Activated T-cell treated with anti-CD3 and anti-CD28 coated beads, Interleukin-2, amount 50 U/mL, for 4 hours (primary cell): ENCODE data around the gene SLC22A31. TPM values are rescaled to one million over a fixed set of nuclear protein-coding genes. Genes with fewer than 3 reads are reported as not detected.

ENCODE experiments used
- ATAC-seq, 2 donors: fragments of 200-7000 bp; cut with Tn5 transposase; one replicate each; pipeline ENCODE4 v1.10.0; 2021
- DNase-seq: peaks from one replicate; pipeline ENCODE4 v3.0.0-alpha.2; 2020
- H3K27me3 Mint-ChIP-seq: one replicate; pipeline ENCODE4 v1.8.0; 2021; ENCODE audit warnings: low read depth, mixed read lengths
- H3K36me3 Mint-ChIP-seq: one replicate; pipeline ENCODE4 v1.8.0; 2022; ENCODE audit warnings: mixed read lengths; ENCODE audit not compliant: insufficient read depth
- H3K4me1 Mint-ChIP-seq: one replicate; pipeline ENCODE4 v1.8.0; 2021; ENCODE audit warnings: low read depth, mixed read lengths
- H3K4me3 Mint-ChIP-seq: one replicate; pipeline ENCODE4 v1.8.0; 2021; ENCODE audit warnings: mild to moderate bottlenecking, moderate library complexity, mixed read lengths
- H3K9me3 Mint-ChIP-seq: one replicate; pipeline ENCODE4 v1.8.0; 2021; ENCODE audit warnings: mixed read lengths
- total RNA-seq, 3 donors: library from RNA; stranded (reverse); gene quantifications; one replicate each; pipeline ENCODE4 v1.2.1, GENCODE V29; 2021

SLC22A31 gene
- total RNA-seq, 3 donors from 2014 or later, result 0.49 to 0.66 (median 0.56) TPM

DNA sequence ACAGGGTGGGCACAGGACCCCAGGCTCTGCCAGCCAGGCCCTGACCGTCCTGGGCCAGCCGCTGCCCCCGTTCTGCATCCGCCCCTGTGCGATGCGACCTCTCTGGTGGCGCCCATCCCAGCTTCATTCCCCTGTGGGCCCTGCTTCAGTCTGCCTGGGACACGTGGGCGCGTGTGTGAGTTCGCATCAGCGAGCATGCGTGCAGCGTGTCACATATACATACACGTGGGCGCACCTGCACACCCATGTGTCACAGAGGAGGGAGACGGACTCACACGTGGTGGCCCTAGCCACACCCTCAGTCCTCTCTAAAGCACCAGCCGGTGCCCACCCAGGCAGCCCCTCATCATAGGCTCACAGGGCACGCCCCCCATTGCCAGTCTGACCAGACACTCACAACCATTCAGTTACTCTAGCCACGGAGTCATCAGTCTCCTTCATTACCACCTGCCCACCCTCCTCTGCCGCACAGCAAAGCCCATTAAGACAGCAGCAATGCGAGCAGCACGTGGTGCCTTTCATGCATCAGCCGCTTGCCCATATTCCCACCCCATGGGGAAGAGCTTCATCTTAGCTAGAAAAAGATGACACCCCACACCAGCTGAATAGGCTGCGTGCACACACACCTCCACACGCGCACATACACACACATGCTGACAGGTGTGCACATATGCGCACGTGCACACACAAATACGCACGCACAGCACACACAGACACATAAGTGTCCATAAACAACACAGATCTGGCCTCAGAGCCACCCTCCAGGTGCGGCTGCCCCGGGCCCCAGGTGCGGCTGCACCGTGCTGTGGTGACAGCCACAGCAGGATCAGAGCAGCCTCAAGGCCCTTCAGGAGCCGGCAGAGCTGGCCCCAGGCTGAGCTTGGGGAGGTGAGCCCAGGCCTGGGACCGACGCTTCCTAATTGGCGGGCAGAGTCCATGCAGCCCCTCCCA is 38.3 kb downstream of the SLC22A31 start:
- no peaks in the 10 kb centered on the region for H3K36me3 Mint-ChIP-seq
- H3K9me3 Mint-ChIP-seq, result no peaks in the 10 kb centered on the region
- DNase-seq, result no peak
- H3K4me1 Mint-ChIP-seq, result no peaks in the 10 kb centered on the region
- H3K27me3 Mint-ChIP-seq, result peaks cover 6% of the 10 kb centered on the region
- ATAC-seq, result no peak
- H3K4me3 Mint-ChIP-seq, result no peak overlapping the region

- DNase-seq (no peak), ATAC-seq (no peak)
- Mint-ChIP-seq H3K27me3 (no peaks in the 10 kb centered on the region), H3K9me3 (no peaks in the 10 kb centered on the region), H3K4me1 (no peaks in the 10 kb centered on the region), H3K36me3 (no peaks in the 10 kb centered on the region), H3K4me3 (no peak overlapping the region)
Measured at GRCh38 chr16:89160977-89161701, 39.2 kb downstream of the SLC22A31 start.

DNA sequence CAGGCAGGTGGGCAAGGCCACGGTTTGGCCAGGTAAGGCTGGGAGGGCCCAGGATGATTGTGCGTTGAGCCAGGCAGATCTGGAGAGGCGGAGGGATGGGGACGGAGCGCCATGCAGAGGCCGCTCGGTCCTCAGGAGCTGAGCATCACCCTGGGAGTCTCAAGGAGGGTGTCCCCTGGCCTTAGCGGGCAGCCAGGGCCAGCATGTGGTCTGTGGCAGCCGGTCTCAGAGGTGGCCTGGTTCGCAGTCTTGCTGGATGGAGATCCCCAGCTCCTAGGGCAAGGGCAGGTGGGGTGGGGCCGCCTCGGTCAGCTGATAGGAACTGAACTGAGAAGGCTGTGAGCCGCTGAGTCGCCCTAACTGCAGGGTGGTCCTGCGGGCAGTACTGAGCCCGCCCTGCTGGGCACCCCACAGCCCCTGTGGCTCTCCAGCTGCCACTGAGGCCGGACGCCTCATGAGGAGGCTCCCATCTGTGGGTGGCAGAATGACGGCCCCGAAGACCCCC is 40.4 kb downstream of the SLC22A31 start:
- DNase-seq (no peak), ATAC-seq (no peak)
- no peaks in the 10 kb centered on the region for H3K9me3 Mint-ChIP-seq
- no peak overlapping the region for H3K4me3 Mint-ChIP-seq
- no peaks in the 10 kb centered on the region for H3K27me3 Mint-ChIP-seq
- no peaks in the 10 kb centered on the region for H3K4me1 Mint-ChIP-seq
- no peaks in the 10 kb centered on the region for H3K36me3 Mint-ChIP-seq

GRCh38 chr16:89159066-89159849 is 41.1 kb downstream of the SLC22A31 start:
- Mint-ChIP-seq H3K4me1 (no peaks in the 10 kb centered on the region), H3K27me3 (no peaks in the 10 kb centered on the region), H3K4me3 (no peak overlapping the region), H3K9me3 (no peaks in the 10 kb centered on the region), H3K36me3 (no peaks in the 10 kb centered on the region)
- ATAC-seq (no peak), DNase-seq (no peak)

DNA sequence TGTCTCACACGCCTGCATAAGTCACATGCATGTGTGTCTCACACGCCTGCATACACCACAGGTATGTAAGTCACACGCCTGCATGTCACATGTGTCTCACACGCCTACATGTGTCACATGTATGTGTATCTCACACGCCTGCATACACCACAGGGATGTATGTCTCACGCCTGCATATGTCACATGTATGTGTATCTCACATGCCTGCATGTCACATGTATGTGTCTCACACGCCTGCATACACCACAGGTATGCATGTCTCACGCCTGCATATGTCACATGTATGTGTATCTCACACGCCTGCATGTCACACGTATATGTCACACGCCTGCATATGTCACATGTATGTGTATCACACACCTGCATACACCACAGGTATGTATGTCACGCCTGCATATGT is 42.6 kb downstream of the SLC22A31 start:
- no peak for DNase-seq
- no peaks in the 10 kb centered on the region for H3K36me3 Mint-ChIP-seq
- H3K27me3 Mint-ChIP-seq, result no peaks in the 10 kb centered on the region
- no peak overlapping the region for H3K4me3 Mint-ChIP-seq
- no peaks in the 10 kb centered on the region for H3K9me3 Mint-ChIP-seq
- no peaks in the 10 kb centered on the region for H3K4me1 Mint-ChIP-seq
- ATAC-seq, result no peak

DNA sequence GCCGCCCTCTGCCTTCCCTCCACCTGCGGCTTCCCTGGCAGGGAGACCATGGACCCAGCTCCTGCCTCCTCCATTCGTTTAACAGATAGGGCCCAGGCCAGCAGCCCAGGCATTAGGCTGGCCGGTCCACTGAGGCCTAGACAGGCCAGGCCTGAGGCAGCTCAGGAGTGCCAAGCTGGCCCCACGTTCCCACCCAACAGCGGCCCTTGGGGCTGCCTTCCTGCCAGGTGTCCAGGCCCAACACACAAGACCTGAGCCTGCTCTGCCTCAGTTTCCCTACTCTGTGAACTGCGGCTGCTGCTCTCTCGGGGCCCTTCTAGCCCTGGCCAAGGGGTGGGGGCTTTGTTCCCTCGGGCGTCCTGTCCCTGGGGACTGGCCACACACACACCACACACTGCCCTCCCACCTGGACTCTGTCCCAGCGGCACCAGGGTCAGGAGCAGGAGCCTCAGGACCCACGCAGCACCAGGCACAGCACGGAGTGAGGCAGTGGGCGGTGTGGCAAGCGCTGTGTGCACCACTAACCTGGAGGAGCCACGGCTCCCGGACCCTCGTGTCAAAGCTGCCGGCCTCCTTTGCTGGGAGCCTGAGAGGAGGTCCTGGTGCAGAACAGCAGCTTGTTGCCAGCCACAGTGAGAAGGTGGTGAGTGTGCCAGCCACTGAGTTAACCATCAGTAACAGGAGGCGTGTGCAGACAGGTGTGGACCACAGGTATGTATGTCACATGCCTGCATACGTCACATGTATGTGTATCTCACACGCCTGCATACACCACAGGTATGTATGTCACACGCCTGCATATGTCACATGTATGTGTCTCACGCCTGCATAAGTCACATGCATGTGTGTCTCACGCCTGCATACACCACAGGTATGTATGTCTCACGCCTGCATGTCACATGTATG is 43.3 kb downstream of the SLC22A31 start:
- H3K36me3 Mint-ChIP-seq, result no peaks in the 10 kb centered on the region
- H3K27me3 Mint-ChIP-seq, result no peaks in the 10 kb centered on the region
- H3K4me3 Mint-ChIP-seq, result no peak overlapping the region
- DNase-seq (no peak), ATAC-seq (no peak)
- no peaks in the 10 kb centered on the region for H3K9me3 Mint-ChIP-seq
- no peaks in the 10 kb centered on the region for H3K4me1 Mint-ChIP-seq

DNA sequence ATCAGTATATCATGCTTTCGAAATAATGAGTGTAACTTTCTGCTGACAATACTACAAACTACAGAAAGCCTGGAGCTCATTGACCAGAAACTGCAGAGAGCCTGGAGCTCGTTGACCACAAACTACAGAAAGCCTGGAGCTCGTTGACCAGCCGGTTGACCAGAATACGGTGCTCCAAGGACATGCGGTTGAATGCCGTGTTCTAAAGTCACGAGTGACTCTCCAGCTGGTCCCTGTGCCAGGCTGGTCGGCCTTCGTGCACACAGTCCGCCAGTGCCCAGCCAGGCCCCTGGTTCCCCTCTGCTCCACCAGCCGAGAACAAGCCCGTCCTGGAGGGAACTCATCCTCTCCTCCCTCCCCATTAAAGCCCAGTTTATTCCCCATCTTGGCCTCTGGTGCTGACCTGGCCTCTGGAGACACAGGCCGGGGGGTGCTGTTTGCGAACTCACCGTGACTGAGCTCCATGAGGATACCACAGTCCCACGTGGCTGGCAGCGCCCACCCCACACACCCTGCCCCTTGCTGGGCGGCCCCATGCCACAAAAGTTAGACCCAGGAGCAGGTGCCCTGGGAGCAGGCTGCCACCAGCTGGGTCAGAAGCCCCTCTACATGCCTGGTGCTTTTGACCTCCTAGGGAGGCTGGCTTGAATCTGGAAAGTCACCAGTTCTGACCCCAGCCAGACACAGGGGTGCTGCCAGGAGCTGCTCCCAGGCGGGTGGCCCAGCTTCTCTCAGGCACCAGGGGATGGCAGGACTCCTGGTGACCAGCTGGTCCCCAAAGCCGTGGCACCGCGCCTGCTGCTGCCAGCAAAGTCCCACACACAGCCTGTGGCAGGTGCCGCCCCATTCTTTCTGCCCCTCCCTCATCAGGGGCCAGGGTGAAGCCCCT is 44.2 kb downstream of the SLC22A31 start:
- Mint-ChIP-seq H3K36me3 (peaks cover 3% of the 10 kb centered on the region), H3K4me3 (no peak overlapping the region), H3K27me3 (no peaks in the 10 kb centered on the region), H3K4me1 (no peaks in the 10 kb centered on the region), H3K9me3 (no peaks in the 10 kb centered on the region)
- DNase-seq, result no peak
- ATAC-seq, result peak in 1 of 2 donors; percentile 16

DNA sequence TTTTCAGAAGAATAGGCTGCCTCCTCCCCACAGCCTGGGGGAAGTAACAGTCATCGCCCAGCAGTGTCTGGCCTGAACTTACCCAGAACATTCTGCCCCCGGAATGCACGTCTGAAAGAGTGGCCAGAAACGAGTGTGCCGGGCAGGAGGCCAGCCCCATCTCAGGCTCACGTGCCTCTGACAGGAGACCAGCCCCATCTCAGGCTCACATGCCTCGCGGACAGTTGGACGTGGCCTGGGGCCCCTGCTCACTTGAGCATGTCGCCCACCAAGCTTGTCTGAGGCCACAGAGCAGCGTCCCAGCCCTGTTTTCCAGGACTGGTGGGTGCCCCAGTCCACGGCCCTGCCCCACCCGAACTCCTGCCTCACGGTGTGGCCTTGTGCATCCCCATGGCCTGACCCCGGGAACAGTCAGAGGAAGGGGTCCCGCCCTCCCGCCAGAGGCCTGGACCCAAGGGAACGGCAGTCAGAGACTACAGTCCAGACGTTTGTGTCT is 45.1 kb downstream of the SLC22A31 start:
- peaks cover 8% of the 10 kb centered on the region for H3K36me3 Mint-ChIP-seq
- no peak overlapping the region for H3K4me3 Mint-ChIP-seq
- no peaks in the 10 kb centered on the region for H3K27me3 Mint-ChIP-seq
- no peaks in the 10 kb centered on the region for H3K9me3 Mint-ChIP-seq
- DNase-seq (no peak), ATAC-seq (no peak)
- no peaks in the 10 kb centered on the region for H3K4me1 Mint-ChIP-seq

- Mint-ChIP-seq H3K27me3 (no peaks in the 10 kb centered on the region), H3K36me3 (peaks cover 14% of the 10 kb centered on the region), H3K4me3 (no peak overlapping the region), H3K4me1 (no peaks in the 10 kb centered on the region), H3K9me3 (no peaks in the 10 kb centered on the region)
- ATAC-seq (no peak), DNase-seq (no peak)
Measured at GRCh38 chr16:89154390-89155183, 45.8 kb downstream of the SLC22A31 start.

GRCh38 chr16:89153848-89154271 is 46.5 kb downstream of the SLC22A31 start:
- peaks cover 5% of the 10 kb centered on the region for H3K9me3 Mint-ChIP-seq
- peaks cover 21% of the 10 kb centered on the region for H3K36me3 Mint-ChIP-seq
- no peak overlapping the region for H3K4me3 Mint-ChIP-seq
- H3K27me3 Mint-ChIP-seq, result no peaks in the 10 kb centered on the region
- no peak for DNase-seq
- no peaks in the 10 kb centered on the region for H3K4me1 Mint-ChIP-seq
- no peak for ATAC-seq

DNA sequence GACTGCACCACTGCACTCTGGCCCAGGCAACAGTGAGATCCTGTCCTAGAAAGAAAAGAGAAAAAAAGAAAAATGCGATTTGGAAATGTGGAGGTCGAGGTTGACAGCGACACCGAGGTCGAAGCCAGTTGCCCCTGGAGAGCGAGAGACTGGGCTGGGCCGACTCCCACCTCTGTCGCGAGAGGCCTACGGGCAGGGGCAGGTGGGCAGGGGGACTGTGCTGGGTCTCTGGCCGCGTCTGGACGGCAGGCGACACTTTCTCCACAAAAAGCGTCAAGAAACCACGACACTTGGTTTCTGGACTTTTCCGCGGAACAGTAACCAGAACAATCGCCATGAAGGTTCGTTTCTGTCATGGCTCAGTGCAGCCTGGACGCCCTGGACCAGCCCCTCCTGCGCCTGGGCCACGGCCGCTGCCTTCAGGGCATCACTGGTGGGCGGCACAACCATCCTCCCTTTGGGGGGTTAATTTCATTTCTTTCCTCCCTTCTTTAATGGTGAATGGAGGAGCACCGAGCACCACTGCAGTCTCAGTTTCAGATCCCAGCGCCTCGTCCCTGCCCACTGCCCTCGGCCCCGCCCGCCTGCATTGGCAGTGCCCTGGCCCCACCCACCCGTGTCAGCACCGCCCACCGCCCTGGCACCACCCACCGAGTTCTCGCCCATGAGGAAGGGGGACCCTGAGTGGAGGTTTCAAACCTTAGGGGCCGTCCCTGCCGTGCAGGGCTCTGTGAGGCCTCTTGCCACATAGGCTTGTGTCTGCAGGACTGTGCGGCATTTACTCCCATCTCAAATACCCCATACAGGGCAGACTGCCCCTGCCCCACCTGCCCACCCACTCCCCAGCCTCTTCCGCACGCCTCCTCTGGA is 47.3 kb downstream of the SLC22A31 start:
- DNase-seq, result no peak
- H3K4me1 Mint-ChIP-seq, result no peaks in the 10 kb centered on the region
- H3K4me3 Mint-ChIP-seq, result no peak overlapping the region
- no peak for ATAC-seq
- no peaks in the 10 kb centered on the region for H3K27me3 Mint-ChIP-seq
- H3K9me3 Mint-ChIP-seq, result peaks cover 6% of the 10 kb centered on the region
- peaks cover 23% of the 10 kb centered on the region for H3K36me3 Mint-ChIP-seq
